ENCODE data around the gene KCNN3.
"Not testable (repeated sequence)": the region's sequence is repeated elsewhere in the genome, so short reads cannot be mapped to it uniquely, and the experiment has no call there.

The KCNN3 gene

DNA sequence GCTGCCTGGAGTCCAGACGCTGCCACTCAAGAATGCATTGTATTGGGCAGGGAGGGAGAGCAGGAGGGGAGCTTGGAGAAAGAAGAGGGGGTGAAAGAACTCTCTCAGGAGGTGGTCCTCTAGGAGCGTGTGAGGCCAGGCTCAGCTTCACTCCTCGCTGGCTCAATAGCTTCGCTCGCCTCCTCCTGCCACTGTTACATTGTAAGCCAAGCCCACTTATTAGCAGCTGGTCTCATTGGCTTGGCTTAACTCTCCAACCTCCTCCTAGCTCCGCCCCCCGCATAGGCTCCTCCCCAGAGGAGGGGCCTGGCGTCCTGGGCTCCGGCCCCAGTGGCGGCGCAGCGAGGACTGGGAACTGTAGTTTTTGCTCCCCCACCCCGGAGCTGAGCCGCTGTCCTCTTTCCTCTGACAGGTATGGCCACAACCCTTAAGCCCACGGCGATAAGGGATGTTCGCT lies at the start of gene KCNN3:
Gene KCNN3 (minus strand): TSS at position 167 of the 457 bp plus-strand sequence. CDS start 317 bp downstream, outside the sequence.
- DNase-seq = peak; percentile 93

DNA sequence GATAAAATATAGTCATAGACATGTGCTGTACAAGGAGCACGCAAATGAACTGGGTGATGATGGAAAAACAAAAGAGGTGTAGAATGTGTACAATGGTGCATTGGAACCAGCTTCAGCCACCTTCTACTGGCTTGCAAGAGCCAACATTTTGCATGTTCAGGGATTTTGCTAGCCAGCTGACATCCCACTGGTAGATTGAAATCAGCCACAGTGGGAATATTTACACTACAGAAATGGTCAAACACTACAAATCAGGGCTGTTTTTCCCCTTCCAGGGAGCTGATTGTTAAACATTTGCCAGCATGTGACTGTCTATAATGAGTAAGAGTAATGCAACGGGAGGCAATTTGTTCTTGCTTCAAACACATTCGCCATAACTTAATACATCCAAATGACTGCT lies 43.2 kb upstream of the KCNN3 start:
- DNase-seq = no peak

DNA sequence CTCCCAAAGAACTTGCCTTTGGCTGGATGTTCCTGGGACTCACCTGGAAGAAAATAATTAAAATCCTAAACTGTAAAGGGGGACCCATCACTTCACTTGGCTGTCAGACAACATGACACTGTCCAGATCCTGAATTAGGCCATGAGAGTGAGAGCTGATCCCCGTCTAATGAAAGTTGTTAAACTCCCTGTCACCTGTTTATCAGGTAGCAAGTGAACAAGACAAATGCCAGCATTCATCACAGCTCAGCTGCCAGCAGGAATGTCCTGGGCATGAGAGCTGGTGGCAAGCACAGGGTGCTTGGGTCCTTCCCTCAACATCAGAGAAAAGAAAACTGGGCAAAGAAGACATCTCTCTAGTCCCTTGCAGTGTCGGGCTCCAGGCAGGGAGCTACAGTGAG lies 42.7 kb upstream of the KCNN3 start:
- no peak for DNase-seq

DNA sequence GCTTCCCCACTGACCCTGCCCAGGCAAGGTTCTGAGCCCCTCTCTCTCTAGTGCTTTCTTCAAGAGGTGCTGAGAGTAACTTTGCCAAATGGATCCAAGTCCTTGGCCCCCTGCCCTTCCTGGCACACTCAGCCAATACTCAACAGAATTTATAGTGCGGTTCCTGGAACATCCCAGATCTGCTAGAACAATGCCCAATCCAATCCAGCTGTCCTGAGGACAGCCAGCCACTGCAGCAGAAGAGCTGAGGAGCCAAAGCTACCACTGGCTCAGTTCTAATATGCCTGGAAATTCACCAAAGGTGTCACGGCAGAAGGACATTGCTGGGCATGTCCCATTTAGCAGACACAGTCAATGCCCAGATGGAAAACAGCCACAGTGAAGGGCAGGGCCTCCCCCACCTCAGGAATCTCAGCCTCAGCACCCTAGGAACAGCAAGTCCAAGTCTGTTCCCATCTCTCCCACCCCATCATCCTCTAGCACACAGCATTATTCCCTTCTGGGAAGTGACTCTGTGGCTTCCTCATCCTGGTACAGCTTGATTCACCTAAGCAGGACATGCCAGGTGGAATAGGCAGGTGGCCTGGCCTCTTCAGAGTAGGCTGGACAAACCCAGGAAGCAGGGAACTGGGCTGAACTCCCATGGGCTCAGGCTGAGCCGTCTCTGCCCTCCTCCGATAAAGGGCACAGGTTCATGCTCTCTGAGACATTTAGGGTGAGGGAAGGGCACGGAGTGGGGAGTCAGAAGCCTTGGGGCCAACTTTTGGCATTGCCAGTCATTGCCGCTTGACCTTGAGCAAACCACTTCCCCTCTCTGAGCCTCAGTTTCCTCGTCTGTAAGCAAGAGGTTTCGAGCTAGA lies 41.8 kb upstream of the KCNN3 start:
- DNase-seq = no peak

DNA sequence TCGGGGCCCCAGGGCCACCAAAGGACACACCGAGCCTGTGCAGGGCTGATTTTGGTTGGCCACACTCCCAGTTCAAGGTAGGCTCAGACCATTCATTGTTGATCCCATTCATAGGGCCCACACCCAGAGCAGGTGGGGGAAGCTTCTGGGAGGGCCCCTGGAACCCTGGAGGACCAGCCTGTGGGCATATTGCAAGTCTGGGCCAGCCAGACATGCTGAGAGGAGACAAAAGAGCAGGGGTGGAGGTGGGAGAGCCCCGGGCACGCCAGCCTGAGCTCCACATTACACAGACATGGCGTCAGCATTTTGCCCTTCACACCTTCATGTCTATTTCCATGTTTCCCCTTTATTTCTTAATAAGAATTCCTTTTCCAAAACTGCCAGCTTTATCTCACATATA lies 40.8 kb upstream of the KCNN3 start:
- DNase-seq = no peak

DNA sequence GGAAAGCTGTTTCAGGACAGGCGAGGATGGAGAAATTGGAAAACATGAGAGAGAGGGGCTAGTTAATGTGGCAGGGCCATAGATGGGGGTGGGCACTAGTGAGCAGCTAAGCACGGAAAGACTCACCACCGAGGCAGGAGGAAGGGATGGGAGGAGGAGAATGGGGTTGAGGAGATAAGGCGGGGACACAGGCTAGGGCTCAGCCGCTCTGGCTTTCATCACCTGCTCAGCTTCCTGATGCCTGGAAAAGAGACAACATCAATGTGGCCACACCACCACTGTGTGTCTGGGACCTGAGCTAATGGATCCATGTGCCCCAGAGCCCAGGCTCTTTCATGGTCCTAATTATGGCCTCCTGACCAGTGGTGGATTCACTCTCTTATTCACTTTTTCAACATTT lies 38.9 kb upstream of the KCNN3 start:
- no peak for DNase-seq

DNA sequence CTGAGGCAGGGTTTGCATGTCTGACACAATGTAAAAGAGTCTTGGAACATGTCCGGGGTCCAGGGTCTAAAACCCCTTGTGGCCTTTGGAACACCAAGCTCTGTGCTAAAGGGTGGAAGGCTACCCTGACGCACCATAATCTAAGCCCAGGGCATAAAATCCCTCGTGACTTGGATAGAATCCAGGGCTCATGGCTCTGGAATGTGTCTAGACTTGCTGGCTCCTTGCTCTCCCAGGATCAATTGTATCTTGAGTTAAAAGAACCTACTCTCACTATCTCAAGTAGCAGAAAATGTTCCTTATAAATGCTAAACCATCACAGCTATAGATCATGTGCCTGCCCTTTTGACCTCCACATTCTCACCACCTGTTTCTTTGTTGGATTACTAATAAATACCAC lies 38.0 kb upstream of the KCNN3 start:
- not testable (repeated sequence) for DNase-seq

DNA sequence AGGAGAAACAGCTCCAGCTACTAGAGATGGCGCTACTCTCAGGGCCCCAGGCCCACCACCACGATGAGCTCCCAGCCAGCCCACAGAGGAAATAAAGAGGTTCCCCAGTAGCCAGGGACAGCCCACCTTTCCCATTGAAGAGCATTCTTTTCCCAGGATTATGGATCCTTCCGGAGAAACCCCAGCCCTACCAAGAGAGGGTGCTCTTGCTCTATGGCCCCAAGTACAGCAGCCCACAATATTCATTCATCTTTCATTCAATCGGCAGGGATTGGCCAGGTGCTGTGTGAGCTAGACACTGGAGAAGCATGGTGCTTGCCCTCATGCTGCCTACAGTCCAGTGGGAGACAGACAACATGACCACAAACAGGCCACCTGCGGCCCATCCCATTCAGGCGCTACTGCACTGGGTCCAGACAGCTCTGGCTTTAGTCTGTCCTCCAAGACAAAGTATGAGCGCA lies 36.6 kb upstream of the KCNN3 start:
- DNase-seq = no peak

DNA sequence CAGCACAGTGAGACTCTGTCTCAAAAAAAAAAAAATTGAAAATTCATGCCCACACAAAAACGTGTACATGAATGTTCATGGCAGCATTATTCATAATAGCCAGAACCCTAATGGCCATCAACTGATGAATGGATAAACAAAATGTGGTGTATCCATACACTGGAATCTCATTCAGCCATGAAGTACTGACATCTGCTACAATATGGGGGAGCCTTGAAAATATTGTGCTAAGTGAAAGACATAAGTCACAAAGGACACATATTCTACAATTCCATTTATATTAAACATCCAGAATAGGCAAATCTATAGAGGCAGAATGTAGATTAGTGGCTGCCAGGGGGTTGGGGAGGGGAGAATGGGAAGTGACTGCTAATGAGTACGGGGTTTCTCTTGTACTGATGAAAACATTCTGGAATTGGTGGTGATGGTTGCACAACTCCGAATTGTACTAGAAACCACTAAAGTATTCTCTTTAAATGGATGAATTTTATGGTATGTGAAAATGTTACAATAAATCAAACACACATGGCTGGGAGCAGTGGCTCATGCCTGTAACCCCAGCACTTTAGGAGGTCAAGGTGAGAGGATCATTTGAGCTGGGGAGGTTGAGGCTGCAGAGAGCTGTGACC lies 33.0 kb upstream of the KCNN3 start:
- DNase-seq = no peak

DNA sequence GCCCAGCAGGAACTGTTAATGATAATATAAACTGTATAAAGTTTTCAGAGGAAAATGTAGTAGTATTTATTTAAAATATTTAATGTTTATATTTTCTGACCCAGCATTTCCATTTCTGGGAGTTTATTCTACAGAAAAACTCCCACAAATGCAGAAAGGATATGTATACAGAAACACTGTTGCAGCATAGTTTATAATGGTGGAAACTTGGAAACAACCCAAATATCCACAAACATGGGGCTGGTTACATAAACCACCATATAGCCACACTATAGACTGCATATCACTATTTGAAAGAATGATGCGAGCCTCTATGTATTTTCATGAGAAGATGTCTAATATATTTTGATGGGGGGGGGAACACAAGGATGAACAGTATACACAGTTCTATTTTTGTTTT lies 31.5 kb upstream of the KCNN3 start:
- no peak for DNase-seq

DNA sequence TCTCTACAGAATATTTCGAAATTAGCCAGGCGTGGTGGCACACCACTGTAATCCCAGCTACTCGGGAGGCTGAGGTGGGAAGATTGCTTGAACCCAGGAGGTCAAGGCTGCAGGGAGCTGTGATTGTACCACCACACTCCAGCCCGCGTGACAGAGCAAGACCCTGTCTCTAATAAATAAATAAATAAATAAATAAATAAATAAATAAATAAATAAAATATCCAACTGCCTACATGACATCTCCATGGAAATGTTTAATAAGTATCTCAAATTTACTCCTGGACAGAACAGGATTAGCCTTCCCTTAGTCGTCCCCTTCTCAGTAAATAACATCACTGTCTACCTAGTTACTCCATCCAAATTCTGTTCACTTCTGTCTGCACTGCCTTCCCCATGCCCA lies 29.0 kb upstream of the KCNN3 start:
- no peak for DNase-seq

DNA sequence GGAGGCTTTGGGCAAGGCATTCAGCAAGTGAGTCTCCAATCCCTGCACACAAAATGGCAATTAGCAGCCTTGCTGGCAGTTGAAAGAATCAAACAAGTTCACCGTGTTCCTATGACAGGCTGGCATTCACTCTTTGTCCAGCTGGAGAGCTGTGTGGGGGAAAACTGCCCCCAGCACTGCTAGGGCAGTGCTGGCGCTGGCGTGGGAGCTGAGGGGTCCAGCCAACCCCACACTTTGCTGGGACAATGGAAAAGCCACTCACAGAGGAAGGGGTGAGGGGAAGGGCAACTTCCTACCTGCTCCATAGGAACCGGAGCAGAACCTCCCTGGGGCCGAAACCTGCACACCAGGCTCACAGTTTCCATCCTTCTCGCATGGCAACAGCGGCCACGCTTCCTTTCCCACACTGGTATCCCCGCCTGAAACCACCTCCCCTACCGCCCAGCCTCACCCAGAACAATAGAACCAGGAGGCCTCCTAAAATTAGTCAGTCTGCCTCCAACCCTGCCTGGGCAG lies 26.7 kb upstream of the KCNN3 start:
- no peak for DNase-seq

DNA sequence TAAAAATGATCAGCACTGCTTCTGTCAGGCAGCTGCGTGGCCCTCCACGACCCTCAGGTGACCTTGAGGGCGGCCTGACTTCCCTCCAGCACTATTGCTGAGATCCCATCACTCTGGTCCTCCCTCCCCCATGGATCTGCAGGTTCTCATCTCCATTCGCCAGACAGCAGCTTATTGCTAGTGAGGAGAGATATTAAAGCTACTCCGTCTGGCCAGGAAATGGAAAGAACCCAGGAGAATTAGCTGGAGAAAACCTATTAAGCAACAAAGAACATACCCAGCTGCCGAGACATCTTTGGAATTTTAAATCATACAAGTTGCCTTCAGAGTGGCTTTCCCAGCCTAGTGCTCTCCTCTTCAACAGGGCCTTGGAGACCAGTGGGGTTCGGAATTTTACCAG lies 25.7 kb upstream of the KCNN3 start:
- no peak for DNase-seq

DNA sequence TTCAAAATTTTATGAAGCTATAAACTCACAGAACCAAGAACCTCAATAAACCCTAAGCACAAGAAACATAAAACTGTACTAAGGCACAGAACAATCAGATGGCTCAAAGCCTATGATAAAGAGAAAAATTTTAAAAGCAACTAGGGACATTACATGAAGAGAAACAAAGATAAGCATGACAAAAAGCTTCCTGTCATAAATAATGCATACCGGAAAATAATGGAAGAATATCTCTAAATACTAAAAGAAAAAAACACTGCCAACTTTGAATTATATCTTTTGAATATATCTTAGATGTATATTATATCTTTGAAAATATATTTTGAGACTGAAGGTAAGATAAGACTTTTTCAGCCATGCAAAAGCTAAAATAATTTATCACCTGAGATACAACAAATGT lies 21.4 kb upstream of the KCNN3 start:
- DNase-seq = no peak

DNA sequence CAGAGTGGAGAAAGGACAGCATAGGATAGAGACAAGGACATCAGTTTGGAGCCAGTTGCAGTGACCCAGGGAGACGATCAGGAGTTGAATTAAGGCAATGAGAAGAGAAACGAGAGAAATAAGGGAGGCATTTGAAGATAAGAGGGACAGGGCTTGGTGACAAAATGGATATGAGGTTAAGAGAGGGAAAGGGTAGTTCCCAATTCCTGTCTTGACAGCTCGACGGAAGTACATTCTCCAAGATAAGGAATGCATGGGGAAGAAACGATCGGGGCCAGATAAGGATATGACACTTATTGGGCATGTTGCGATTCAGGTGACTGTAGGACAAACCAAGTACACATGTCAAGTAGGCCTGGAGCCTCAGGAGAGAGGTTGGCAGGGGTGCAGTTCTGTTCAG lies 18.7 kb upstream of the KCNN3 start:
- no peak for DNase-seq

DNA sequence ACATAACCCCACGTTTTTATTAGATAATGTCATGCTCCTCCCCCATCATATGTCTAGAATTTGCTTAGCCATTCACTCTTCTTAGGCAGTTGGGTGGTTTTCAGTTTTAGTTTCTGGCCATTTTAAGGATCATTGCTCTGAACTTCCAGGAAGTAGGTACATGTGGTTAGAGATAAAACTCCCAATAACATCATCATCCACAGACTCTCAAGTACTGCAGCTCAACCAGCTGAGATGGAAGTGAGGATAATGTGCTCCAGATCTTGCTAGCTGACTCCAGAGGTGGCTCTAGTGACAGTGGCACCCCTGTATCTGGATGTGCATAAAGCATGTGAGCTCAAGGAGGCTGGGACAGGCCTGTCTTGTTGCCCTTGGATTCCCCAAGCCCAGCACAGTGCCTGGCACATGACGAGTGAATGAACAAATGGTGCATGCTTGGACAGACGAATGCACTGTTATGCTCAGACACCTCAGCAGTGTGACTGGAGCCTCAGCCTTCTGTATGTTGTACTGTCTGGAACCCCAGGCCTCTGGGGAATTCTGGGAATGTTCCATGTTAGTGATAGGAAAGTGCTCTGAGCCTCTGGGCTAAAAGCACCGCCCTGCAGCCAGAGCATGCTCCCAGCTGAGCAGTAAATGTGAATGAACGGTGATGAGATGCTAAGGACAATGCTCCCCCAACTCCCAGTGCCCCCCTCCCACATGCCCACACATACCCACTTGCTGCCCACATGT lies 16.4 kb upstream of the KCNN3 start:
- no peak for DNase-seq

DNA sequence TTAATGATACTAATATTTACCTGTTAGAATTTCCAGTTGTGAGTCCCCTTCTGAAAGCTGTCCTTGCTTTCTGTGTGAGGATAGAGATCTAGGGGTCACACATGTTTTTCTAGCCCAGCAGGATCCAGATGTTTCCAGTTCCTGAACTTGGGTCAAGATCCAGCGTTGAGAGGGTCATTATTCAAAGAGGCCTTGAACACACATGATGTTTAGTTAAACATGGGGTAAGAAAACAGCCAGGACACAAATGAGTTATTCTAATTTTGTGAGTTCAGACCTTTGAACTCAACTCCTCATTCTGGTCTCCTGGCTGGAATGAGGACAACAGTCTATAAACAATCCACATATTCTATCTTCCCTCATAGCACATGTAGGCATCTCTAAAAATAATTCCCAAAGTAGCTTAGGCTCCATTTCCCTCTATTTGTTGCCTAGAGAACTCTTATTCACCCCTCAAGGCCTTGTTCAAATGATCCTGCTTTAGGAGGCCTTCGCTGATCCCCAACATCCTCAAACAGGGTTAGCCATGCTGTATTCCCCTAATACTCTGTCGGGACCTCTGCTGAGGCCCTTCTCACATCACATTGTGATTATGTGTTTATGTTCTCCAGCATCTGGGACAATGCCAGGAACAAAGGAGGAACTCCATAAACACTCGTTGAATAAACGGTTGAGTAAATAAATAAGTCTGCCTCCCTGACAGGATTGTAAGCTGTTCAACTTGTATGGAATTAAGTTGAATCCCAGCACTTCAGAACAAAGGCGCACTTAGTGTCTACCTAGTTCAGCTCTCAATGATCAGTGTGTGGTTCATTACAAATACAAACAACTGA lies 15.0 kb upstream of the KCNN3 start:
- DNase-seq = peak; percentile 75

DNA sequence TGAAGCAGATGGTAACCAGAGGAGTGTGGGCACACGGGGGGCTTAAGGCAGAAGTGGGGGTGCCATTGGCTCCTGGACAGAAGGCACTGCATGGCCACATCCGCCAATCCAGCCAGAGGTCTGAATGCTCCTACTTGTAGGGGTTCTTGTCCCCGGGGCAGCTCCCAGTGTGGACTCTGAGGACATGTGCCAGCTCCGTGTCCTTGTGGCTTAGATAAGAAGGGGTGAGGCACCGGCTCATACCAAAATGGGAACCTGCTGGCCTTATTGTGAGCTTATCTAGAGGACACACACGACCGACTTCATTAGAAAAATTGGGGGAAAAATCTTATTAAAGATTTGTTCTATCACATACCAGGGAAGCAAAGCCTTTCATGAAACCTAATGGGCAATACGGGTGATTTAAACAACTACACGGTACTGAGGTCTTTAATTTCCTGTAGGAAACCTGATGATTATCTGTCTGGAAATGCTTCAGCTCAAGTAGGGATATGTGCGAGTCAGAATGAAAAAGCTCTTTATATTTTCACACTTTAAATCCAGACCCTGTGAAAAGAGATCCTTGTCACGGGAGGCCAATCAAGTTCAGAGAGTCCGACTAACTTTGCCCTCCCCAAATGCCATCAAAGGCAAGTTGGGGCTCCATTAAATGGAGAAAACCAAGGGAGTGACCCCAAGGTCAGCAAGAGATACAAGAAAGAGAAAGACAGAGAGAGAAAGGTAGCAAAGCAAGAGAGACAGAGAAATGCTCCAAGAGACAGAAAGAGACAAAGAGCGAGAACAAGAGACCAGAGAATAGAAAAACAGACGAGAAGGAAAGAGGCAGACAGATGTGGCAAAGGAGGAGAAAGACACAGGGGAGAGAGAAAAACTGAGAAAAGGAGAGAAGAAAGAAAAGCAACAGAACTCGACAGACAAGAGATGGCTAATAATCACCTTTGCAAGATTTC lies 14.1 kb upstream of the KCNN3 start:
- DNase-seq = no peak

DNA sequence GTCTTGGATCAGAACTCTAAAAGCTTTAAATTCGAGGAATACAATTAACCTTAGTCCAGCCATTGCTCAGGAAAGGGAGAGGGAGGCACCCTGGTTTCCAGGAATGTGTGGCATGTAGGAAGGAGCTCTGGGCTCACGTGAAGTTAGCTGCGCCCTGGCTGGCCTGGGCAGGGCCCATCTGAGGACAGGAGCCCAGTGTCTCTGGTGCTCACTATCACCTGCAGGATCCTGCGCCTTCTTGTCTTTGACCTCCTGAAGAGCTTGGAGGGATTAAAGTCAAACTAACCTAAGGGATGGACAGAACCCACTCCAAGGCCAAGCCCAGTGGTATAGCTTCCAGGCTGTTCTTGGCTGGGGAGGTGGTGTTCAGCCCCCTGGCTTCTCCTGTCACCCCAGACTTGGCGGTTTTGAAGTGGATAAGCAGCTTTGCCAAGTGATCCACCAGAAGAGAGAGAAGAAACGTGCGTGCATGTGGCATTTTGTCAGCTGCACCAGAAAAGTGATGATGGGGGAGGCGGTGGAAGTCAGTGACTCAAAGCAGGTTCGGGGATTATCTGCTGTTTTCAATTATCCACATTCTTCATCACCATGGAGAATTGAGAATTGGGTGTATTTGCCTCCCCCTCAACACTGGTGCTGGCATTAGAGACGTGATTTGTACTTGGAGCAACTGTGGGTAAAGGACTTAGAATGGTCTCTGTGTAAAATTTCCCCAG lies 11.9 kb upstream of the KCNN3 start:
- no peak for DNase-seq

DNA sequence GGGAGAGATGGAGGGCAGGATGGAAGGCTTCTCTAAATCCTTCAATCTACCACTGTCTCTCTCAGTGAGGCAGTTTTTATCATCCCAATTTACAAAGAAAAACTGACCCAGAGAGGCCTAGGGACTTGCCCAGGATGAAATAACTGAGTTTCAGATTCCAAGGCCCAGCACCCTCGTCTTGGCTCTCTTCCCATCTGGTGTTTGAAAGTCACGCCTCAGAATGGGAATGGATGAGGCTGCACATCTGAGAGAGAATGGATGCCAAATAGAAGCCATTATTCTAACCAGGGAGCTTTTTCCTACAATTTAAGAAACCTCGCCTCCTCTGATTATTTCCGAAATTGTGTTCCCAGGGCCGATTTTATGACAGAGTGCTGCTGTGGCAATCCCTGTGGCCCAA lies 10.6 kb upstream of the KCNN3 start:
- DNase-seq = no peak

DNA sequence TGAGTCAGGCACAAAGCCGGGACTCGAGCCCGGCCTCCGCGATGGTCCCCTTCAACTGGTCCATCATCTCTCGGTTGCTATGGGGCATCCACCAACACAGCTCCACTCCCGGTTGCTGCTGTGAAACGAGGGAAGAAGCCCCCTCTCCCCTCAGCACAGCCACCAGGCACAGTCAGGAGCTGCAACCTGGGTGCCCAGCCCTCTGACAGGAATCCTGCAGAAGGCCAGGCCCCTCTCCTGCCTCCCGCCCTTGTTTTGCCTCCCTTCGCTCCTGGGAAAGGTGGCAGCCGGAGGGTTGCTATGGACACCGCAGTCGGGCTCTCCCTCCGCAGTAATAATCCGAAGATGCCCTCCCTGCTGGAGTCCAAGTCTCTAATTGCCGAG lies 8.9 kb upstream of the KCNN3 start:
- no peak for DNase-seq

Data from DMS79 treated with DMSO at 0.1 percent for 48 hours (cell line).